ENCODE results near the gene HIKESHI.

HIKESHI gene

GRCh38 chr11:86372586-86372985 lies 70.5 kb downstream of the HIKESHI start:
- TF ChIP-seq SUZ12 (IDR thresholded peaks at IDR 0.05; ENCODE audit: extremely low read depth, insufficient read depth, insufficient read length) (no peak), YY1 (IDR thresholded peaks at IDR 0.05; ENCODE audit: insufficient read depth, insufficient read length) (no peak), ZNF274 (IDR thresholded peaks at IDR 0.05; ENCODE audit: low read depth, low read length) (no peak)
- no peaks in the 10 kb centered on the region for H3K36me3 ChIP-seq (ENCODE audit: insufficient read depth, insufficient read length, low read length)
- H3K9ac ChIP-seq (ENCODE audit: insufficient read length, low read depth) = no peak overlapping the region
- H3K27me3 ChIP-seq (ENCODE audit: insufficient read depth, insufficient read length) = no peaks in the 10 kb centered on the region
- no peak for DNase-seq (ENCODE audit: low read depth, low spot score)
- H3K4me3 ChIP-seq (ENCODE audit: insufficient read length, low read depth) = no peak overlapping the region
- H3K4me1 ChIP-seq (ENCODE audit: insufficient read depth, insufficient read length) = no peaks in the 10 kb centered on the region
- H3K9me3 ChIP-seq (ENCODE audit: insufficient read depth, low read length) = peaks cover 10% of the 10 kb centered on the region; the same call in 1 of the 2 replicates

- Histone ChIP-seq H3K4me3 (ENCODE audit: insufficient read length, low read depth) (no peak overlapping the region), H3K27me3 (ENCODE audit: insufficient read depth, insufficient read length) (no peaks in the 10 kb centered on the region), H3K9ac (ENCODE audit: insufficient read length, low read depth) (no peak overlapping the region), H3K4me1 (ENCODE audit: insufficient read depth, insufficient read length) (no peaks in the 10 kb centered on the region), H3K36me3 (ENCODE audit: insufficient read depth, insufficient read length, low read length) (no peaks in the 10 kb centered on the region), H3K9me3 (ENCODE audit: insufficient read depth, low read length) (peaks cover 10% of the 10 kb centered on the region; the same call in 1 of the 2 replicates)
- TF ChIP-seq SUZ12 (IDR thresholded peaks at IDR 0.05; ENCODE audit: extremely low read depth, insufficient read depth, insufficient read length) (no peak), YY1 (IDR thresholded peaks at IDR 0.05; ENCODE audit: insufficient read depth, insufficient read length) (no peak), ZNF274 (IDR thresholded peaks at IDR 0.05; ENCODE audit: low read depth, low read length) (no peak)
- DNase-seq (ENCODE audit: low read depth, low spot score) = no peak
Observed at GRCh38 chr11:86374069-86374468, 72.0 kb downstream of the HIKESHI start.

GRCh38 chr11:86374586-86374985 lies 72.5 kb downstream of the HIKESHI start, which contains the start of gene CCDC81:
CCDC81 (plus strand) TSS chr11:86374887; CDS start chr11:86375164, 277 bp downstream.
- TF ChIP-seq YY1 (IDR thresholded peaks at IDR 0.05; ENCODE audit: insufficient read depth, insufficient read length) (no peak), SUZ12 (IDR thresholded peaks at IDR 0.05; ENCODE audit: extremely low read depth, insufficient read depth, insufficient read length) (no peak), ZNF274 (IDR thresholded peaks at IDR 0.05; ENCODE audit: low read depth, low read length) (no peak)
- Histone ChIP-seq H3K9me3 (ENCODE audit: insufficient read depth, low read length) (peaks cover 10% of the 10 kb centered on the region; the same call in 1 of the 2 replicates), H3K36me3 (ENCODE audit: insufficient read depth, insufficient read length, low read length) (no peaks in the 10 kb centered on the region), H3K4me1 (ENCODE audit: insufficient read depth, insufficient read length) (no peaks in the 10 kb centered on the region), H3K27me3 (ENCODE audit: insufficient read depth, insufficient read length) (no peaks in the 10 kb centered on the region), H3K4me3 (ENCODE audit: insufficient read length, low read depth) (no peak within 1 kb of the TSS), H3K9ac (ENCODE audit: insufficient read length, low read depth) (no peak within 1 kb of the TSS)
- DNase-seq (ENCODE audit: low read depth, low spot score) = no peak

GRCh38 chr11:86377972-86378371 lies 75.9 kb downstream of the HIKESHI start:
- DNase-seq (ENCODE audit: low read depth, low spot score) = no peak
- Histone ChIP-seq H3K9me3 (ENCODE audit: insufficient read depth, low read length) (no peaks in the 10 kb centered on the region), H3K4me1 (ENCODE audit: insufficient read depth, insufficient read length) (no peaks in the 10 kb centered on the region), H3K36me3 (ENCODE audit: insufficient read depth, insufficient read length, low read length) (no peaks in the 10 kb centered on the region), H3K9ac (ENCODE audit: insufficient read length, low read depth) (no peak overlapping the region), H3K27me3 (ENCODE audit: insufficient read depth, insufficient read length) (no peaks in the 10 kb centered on the region), H3K4me3 (ENCODE audit: insufficient read length, low read depth) (no peak overlapping the region)
- TF ChIP-seq SUZ12 (IDR thresholded peaks at IDR 0.05; ENCODE audit: extremely low read depth, insufficient read depth, insufficient read length) (no peak), ZNF274 (IDR thresholded peaks at IDR 0.05; ENCODE audit: low read depth, low read length) (no peak), YY1 (IDR thresholded peaks at IDR 0.05; ENCODE audit: insufficient read depth, insufficient read length) (no peak)

- Histone ChIP-seq H3K9me3 (ENCODE audit: insufficient read depth, low read length) (no peaks in the 10 kb centered on the region), H3K36me3 (ENCODE audit: insufficient read depth, insufficient read length, low read length) (no peaks in the 10 kb centered on the region), H3K27me3 (ENCODE audit: insufficient read depth, insufficient read length) (no peaks in the 10 kb centered on the region), H3K4me1 (ENCODE audit: insufficient read depth, insufficient read length) (no peaks in the 10 kb centered on the region), H3K4me3 (ENCODE audit: insufficient read length, low read depth) (no peak overlapping the region), H3K9ac (ENCODE audit: insufficient read length, low read depth) (no peak overlapping the region)
- TF ChIP-seq YY1 (IDR thresholded peaks at IDR 0.05; ENCODE audit: insufficient read depth, insufficient read length) (no peak), ZNF274 (IDR thresholded peaks at IDR 0.05; ENCODE audit: low read depth, low read length) (no peak), SUZ12 (IDR thresholded peaks at IDR 0.05; ENCODE audit: extremely low read depth, insufficient read depth, insufficient read length) (no peak)
- no peak for DNase-seq (ENCODE audit: low read depth, low spot score)
Observed at GRCh38 chr11:86380295-86381059, 78.4 kb downstream of the HIKESHI start.

GRCh38 chr11:86383041-86383955 lies 81.3 kb downstream of the HIKESHI start:
- H3K9me3 ChIP-seq (ENCODE audit: insufficient read depth, low read length) = no peaks in the 10 kb centered on the region
- no peak for DNase-seq (ENCODE audit: low read depth, low spot score)
- H3K4me3 ChIP-seq (ENCODE audit: insufficient read length, low read depth) = no peak overlapping the region
- no peak overlapping the region for H3K9ac ChIP-seq (ENCODE audit: insufficient read length, low read depth)
- no peaks in the 10 kb centered on the region for H3K36me3 ChIP-seq (ENCODE audit: insufficient read depth, insufficient read length, low read length)
- no peaks in the 10 kb centered on the region for H3K4me1 ChIP-seq (ENCODE audit: insufficient read depth, insufficient read length)
- no peaks in the 10 kb centered on the region for H3K27me3 ChIP-seq (ENCODE audit: insufficient read depth, insufficient read length)
- TF ChIP-seq SUZ12 (IDR thresholded peaks at IDR 0.05; ENCODE audit: extremely low read depth, insufficient read depth, insufficient read length) (no peak), ZNF274 (IDR thresholded peaks at IDR 0.05; ENCODE audit: low read depth, low read length) (no peak), YY1 (IDR thresholded peaks at IDR 0.05; ENCODE audit: insufficient read depth, insufficient read length) (no peak)

- no peak for TF ChIP-seq YY1 (IDR thresholded peaks at IDR 0.05; ENCODE audit: insufficient read depth, insufficient read length)
- no peak for DNase-seq (ENCODE audit: low read depth, low spot score)
- H3K9me3 ChIP-seq (ENCODE audit: insufficient read depth, low read length) = no peaks in the 10 kb centered on the region
- no peaks in the 10 kb centered on the region for H3K27me3 ChIP-seq (ENCODE audit: insufficient read depth, insufficient read length)
- no peak overlapping the region for H3K4me3 ChIP-seq (ENCODE audit: insufficient read length, low read depth)
- no peaks in the 10 kb centered on the region for H3K36me3 ChIP-seq (ENCODE audit: insufficient read depth, insufficient read length, low read length)
- H3K9ac ChIP-seq (ENCODE audit: insufficient read length, low read depth) = no peak overlapping the region
- no peaks in the 10 kb centered on the region for H3K4me1 ChIP-seq (ENCODE audit: insufficient read depth, insufficient read length)
Observed at GRCh38 chr11:86386283-86386682, 84.2 kb downstream of the HIKESHI start.

Data from NT2/D1 (cell line).